Measurements from ENCODE around the gene TBC1D17. TPM values are rescaled to one million over a fixed set of nuclear protein-coding genes. Genes with fewer than 3 reads are reported as not detected.
A peak's percentile ranks its signal among the peaks of the same experiment; 100 is the strongest.

The TBC1D17 gene
- total and polyA plus RNA-seq, 10 of the 15 experiments (the other 5 are each of a cell fraction or from before 2014, with no cell fraction given): 0.42 to 20.4 (median 11.2) TPM

DNA sequence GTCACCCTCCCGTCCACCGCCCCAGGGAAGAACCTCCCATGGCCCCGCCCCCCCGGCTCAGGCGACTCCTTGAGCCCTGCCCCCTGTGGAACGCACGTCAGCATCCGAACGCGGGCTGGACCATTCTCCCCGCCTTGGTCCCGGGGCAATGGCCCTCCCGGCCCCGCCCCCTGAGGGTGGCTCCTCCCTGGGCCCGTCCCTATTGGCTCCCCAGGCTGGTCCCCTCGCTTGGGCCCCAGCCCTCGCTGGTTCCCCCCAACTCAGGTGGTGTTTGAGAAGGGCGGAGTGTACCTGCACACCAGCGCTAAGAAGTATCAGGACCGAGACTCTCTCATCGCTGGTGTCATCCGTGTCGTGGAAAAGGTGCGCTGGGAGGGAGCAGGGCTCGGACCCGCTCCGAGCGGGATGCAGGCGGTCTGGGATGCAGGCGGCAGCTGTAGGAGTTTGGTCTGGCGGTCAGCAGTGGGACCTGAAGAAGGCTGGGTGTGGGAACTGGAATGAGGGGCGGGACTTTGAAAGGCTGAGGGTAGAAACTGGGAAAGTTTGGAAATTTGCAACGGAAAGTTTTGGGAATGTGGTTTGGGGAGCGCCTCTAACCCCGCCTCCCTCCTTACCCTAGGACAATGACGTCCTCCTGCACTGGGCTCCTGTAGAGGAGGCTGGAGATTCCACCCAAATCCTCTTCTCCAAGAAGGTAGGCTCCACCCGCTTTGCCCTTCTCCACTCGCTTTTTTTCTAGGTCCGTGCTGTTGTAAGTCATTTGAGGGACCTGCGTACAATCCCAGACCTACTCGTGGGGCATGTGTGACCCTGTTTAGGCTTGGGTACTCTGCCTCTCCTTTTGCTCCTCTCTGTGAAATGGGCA is 609 bp downstream of the TBC1D17 start (continued):
- TF ChIP-seq SPI1 (IDR thresholded peaks at IDR 0.05; ENCODE audit: borderline replicate concordance, insufficient read depth, low read depth, low read length): no peak
- TF ChIP-seq NFIC (IDR thresholded peaks at IDR 0.05; ENCODE audit: low read depth, low read length): no peak
- no peak for TF ChIP-seq RELA (IDR thresholded peaks at IDR 0.05; ENCODE audit: borderline replicate concordance, partially characterized antibody)
- TF ChIP-seq ZNF217 (IDR thresholded peaks at IDR 0.05): no peak
- no peak for TF ChIP-seq IRF4 (IDR thresholded peaks at IDR 0.05; ENCODE audit: low read depth, low read length)
- no peak for TF ChIP-seq CBX3 (IDR thresholded peaks at IDR 0.05; ENCODE audit: borderline replicate concordance, low read depth)
- no peak for TF ChIP-seq ZNF622 (IDR thresholded peaks at IDR 0.05)
- peak; percentile 28; the same call in 1 of the 2 replicates for TF ChIP-seq EED (IDR thresholded peaks at IDR 0.05; ENCODE audit: low read depth)
- no peak for TF ChIP-seq ZSCAN29 (IDR thresholded peaks at IDR 0.05)
- TF ChIP-seq, protein P1, sequence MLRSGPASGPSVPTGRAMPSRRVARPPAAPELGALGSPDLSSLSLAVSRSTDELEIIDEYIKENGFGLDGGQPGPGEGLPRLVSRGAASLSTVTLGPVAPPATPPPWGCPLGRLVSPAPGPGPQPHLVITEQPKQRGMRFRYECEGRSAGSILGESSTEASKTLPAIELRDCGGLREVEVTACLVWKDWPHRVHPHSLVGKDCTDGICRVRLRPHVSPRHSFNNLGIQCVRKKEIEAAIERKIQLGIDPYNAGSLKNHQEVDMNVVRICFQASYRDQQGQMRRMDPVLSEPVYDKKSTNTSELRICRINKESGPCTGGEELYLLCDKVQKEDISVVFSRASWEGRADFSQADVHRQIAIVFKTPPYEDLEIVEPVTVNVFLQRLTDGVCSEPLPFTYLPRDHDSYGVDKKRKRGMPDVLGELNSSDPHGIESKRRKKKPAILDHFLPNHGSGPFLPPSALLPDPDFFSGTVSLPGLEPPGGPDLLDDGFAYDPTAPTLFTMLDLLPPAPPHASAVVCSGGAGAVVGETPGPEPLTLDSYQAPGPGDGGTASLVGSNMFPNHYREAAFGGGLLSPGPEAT (IDR thresholded peaks at IDR 0.05; ENCODE audit: low read depth): no peak; the same call in 1 of the 2 replicates
- TF ChIP-seq NR2F1 (conservative IDR thresholded peaks at IDR 0.05): no peak
- no peak for TF ChIP-seq DPF2 (IDR thresholded peaks at IDR 0.05)
- TF ChIP-seq RFX5 (IDR thresholded peaks at IDR 0.05; ENCODE audit: low read depth, low read length): peak; percentile 53
- TF ChIP-seq POLR2AphosphoS2 (IDR thresholded peaks at IDR 0.05; ENCODE audit: low read depth, low read length): no peak
- TF ChIP-seq, protein P2, sequence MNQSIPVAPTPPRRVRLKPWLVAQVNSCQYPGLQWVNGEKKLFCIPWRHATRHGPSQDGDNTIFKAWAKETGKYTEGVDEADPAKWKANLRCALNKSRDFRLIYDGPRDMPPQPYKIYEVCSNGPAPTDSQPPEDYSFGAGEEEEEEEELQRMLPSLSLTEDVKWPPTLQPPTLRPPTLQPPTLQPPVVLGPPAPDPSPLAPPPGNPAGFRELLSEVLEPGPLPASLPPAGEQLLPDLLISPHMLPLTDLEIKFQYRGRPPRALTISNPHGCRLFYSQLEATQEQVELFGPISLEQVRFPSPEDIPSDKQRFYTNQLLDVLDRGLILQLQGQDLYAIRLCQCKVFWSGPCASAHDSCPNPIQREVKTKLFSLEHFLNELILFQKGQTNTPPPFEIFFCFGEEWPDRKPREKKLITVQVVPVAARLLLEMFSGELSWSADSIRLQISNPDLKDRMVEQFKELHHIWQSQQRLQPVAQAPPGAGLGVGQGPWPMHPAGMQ (IDR thresholded peaks at IDR 0.05; ENCODE audit: borderline replicate concordance): no peak
- TF ChIP-seq WRNIP1 (IDR thresholded peaks at IDR 0.05; ENCODE audit: borderline replicate concordance, low read depth, low read length): no peak
- peak; percentile 49; the same call in 1 of the 2 replicates for TF ChIP-seq RB1 (IDR thresholded peaks at IDR 0.05; ENCODE audit: borderline replicate concordance)
- no peak for TF ChIP-seq CHD1 (IDR thresholded peaks at IDR 0.05; ENCODE audit: low read depth, low read length)
- TF ChIP-seq TCF3 (IDR thresholded peaks at IDR 0.05; ENCODE audit: borderline replicate concordance, insufficient read depth, low read depth, low read length): no peak
- no peak for TF ChIP-seq FOS (IDR thresholded peaks at IDR 0.05; ENCODE audit: borderline replicate concordance, extremely low read depth, insufficient read length)
- peak; percentile 23; the same call in 1 of the 2 replicates for TF ChIP-seq BACH1 (IDR thresholded peaks at IDR 0.05; ENCODE audit: borderline replicate concordance)
- TF ChIP-seq, protein P3, sequence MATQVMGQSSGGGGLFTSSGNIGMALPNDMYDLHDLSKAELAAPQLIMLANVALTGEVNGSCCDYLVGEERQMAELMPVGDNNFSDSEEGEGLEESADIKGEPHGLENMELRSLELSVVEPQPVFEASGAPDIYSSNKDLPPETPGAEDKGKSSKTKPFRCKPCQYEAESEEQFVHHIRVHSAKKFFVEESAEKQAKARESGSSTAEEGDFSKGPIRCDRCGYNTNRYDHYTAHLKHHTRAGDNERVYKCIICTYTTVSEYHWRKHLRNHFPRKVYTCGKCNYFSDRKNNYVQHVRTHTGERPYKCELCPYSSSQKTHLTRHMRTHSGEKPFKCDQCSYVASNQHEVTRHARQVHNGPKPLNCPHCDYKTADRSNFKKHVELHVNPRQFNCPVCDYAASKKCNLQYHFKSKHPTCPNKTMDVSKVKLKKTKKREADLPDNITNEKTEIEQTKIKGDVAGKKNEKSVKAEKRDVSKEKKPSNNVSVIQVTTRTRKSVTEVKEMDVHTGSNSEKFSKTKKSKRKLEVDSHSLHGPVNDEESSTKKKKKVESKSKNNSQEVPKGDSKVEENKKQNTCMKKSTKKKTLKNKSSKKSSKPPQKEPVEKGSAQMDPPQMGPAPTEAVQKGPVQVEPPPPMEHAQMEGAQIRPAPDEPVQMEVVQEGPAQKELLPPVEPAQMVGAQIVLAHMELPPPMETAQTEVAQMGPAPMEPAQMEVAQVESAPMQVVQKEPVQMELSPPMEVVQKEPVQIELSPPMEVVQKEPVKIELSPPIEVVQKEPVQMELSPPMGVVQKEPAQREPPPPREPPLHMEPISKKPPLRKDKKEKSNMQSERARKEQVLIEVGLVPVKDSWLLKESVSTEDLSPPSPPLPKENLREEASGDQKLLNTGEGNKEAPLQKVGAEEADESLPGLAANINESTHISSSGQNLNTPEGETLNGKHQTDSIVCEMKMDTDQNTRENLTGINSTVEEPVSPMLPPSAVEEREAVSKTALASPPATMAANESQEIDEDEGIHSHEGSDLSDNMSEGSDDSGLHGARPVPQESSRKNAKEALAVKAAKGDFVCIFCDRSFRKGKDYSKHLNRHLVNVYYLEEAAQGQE (IDR thresholded peaks at IDR 0.05; ENCODE audit: low read depth, low read length): no peak
- TF ChIP-seq EGR1 (IDR thresholded peaks at IDR 0.05; ENCODE audit: borderline replicate concordance in 1 of 2, low read depth in 2 of 2, low read length in 2 of 2): no peak
- no peak for TF ChIP-seq MTA2 (IDR thresholded peaks at IDR 0.05; ENCODE audit: low read depth)
